HFF-Myc (cell line): ENCODE data around the gene RAB40C.

ENCODE experiments used
- DNase-seq: peaks from one replicate; pipeline ENCODE4 v3.0.0-alpha.2; 2011; ENCODE audit warnings: low read depth; ENCODE audit errors: extremely low read depth
- H3K4me3 ChIP-seq: replicated peaks from 2 replicates; pipeline ENCODE4 v1.5.1; 2011; ENCODE audit warnings: low read depth, mild to moderate bottlenecking, control low read depth, low read length
- CTCF ChIP-seq: IDR thresholded peaks from 2 replicates; pipeline ENCODE4 v1.5.1; 2012; ENCODE audit warnings: mild to moderate bottlenecking, low read depth, low read length, control low read depth; ENCODE audit errors: missing control alignments

The RAB40C gene

GRCh38 chr16:559021-559380 lies 30.9 kb upstream of the RAB40C start:
- H3K4me3 ChIP-seq, result no peak overlapping the region
- no peak for DNase-seq
- TF ChIP-seq CTCF, result no peak

GRCh38 chr16:559411-560203 lies 30.3 kb upstream of the RAB40C start:
- no peak for TF ChIP-seq CTCF

GRCh38 chr16:560204-560700 lies 29.6 kb upstream of the RAB40C start, which contains the start of gene PRR35:
TSS of gene PRR35 (plus strand) at chr16:560394. CDS start at chr16:563295, 2,901 bp downstream.
- no peak for TF ChIP-seq CTCF
- no peak for DNase-seq
- no peak within 1 kb of the TSS for H3K4me3 ChIP-seq

More at GRCh38 chr16:559411-560203, 30.3 kb upstream of the RAB40C start:
- H3K4me3 ChIP-seq, result no peak overlapping the region
- no peak for DNase-seq

GRCh38 chr16:560701-561412 lies 29.0 kb upstream of the RAB40C start:
- no peak for TF ChIP-seq CTCF
- no peak overlapping the region for H3K4me3 ChIP-seq
- no peak for DNase-seq

- TF ChIP-seq CTCF, result no peak
- H3K4me3 ChIP-seq, result no peak overlapping the region
- DNase-seq, result no peak
Measured at GRCh38 chr16:561413-561794, 28.5 kb upstream of the RAB40C start.

- no peak for TF ChIP-seq CTCF
- DNase-seq, result no peak
- H3K4me3 ChIP-seq, result no peak overlapping the region
Measured at GRCh38 chr16:561957-562938, 27.6 kb upstream of the RAB40C start.
